HT1080 (cell line): Measurements from ENCODE around the gene SULF2. TPM values are rescaled to one million over a fixed set of nuclear protein-coding genes. Genes with fewer than 3 reads are reported as not detected.

ENCODE experiments used
- DNase-seq: peaks from one replicate; pipeline ENCODE4 v3.0.0-alpha.2; 2015; ENCODE audit warnings: low read depth
- small RNA-seq: library from RNA; depleted of rRNA; stranded (forward); fragments of <200 nt; gene quantifications from one replicate; pipeline ENCODE3, GENCODE V24; 2014
- total RNA-seq: library from RNA; depleted of rRNA; stranded (reverse); fragments of >200 nt; shearing (Covaris generic); gene quantifications from 2 replicates; pipeline ENCODE4 v1.2.3, GENCODE V29; 2014

Gene SULF2
- total RNA-seq, 1 experiment from 2014 or later = 5.6 TPM

DNA sequence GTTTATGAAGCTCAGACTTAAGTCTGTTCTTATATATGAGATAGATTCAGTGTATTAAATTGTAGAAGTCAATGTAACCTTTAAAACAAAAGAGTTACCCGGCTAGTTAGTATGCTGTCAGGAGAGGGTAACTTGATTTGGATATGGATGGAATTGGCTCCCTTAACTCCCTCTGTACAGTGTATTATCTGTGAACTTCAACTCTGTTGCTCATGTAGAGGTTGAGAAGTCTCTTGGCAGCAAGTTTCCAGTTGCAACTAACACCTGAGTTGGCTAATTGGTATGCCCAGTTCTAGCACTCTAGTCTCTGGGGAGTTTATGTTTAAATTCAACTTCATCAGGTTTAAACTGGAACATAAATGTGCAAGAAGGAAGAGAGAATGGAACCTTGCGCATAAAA lies 172.6 kb downstream of the SULF2 start:
- DNase-seq = no peak

DNA sequence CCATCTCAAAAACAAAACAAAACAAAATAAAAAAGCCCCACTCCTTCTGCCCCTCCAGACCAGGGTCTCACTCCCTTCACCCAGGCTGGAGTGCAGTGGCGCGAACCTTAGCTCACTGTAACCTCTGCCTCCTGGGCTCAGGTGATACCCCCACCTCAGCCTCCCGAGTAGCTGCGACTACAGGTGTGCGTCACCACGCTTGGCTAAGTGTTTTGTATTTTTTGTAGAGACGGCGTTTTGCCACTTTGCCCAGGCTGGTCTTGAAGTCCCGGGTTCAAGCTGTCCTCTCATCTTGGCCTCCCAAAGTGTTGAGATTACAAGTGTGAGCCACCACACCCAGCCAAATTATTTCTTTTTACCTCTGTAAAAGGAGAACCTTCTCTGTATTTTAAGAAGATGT lies 173.5 kb downstream of the SULF2 start:
- DNase-seq = no peak

DNA sequence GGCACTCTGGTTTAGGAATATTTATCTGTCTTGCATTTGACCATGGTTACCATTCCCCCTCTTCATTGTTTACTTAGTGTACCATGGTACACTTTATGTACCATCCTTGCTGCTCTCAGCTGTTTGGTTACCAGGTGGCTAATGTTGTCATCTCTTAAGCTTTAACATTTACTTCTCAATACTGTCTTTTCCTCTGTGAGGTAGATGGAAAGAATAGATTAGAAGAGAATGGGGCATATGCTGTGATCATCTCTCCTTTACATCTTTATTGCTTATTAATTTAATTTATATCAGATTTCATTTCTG lies 174.4 kb downstream of the SULF2 start:
- no peak for DNase-seq

DNA sequence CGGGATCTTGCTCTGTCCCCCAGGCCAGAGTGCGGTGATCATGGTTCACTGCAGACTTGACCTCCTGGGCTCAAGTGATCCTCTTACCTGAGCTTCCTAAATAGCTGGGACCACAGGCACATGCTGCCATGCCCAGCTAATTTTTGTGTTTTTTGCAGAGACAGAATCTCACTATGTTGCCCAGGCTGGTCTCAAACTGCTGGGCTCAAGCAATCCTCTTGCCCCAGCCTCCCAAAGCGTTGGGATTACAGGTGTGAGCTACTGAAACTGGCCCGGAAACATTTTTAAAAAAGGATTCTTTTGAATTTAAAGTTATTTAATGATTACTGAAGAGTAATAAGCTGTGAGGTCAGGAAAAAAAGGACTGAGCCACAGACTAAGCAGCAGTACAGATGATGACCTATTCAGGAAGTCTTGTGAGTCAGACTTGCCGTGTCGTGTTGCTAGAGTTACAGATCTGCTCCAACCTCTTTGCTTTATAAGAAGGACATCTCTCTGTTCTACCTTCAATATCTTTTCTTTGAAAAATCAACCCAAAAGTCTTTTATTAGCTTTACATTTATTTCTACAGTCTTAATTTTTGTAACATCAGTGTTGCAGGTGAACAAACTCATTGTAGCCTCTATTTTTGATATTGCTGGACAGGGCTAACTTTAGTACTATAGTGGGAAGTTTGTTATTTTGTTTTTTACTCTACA lies 174.9 kb downstream of the SULF2 start:
- DNase-seq = peak; percentile 86

DNA sequence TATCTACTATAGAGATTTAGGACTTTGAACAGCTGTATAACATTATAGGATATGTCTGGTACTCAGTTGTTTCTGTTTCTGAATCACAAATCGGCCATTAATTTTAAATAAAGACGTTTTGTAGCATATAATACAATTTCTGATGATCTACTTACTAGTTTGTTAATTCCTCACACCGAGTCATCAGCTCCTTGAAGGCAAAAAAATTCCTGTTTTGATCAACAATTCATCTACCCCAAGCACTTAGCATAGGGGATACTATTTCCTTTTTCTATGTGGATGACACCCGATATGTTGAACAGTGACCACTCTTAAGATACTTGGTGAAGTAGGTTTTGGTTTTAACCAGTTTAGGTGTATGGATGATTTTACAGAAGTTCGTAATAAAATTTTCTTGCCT lies 176.3 kb downstream of the SULF2 start:
- DNase-seq = no peak

Small RNA genes lying within 50 kb of the gene (small RNA-seq; reads per million reads assigned to genes)
- not detected for gene RNU7-173P
